Measurements from ENCODE around the gene CTRB2. TPM values are rescaled to one million over a fixed set of nuclear protein-coding genes. Genes with fewer than 3 reads are reported as not detected.

Gene CTRB2
- total RNA-seq, 1 experiment from 2014 or later = 5.8 TPM

DNA sequence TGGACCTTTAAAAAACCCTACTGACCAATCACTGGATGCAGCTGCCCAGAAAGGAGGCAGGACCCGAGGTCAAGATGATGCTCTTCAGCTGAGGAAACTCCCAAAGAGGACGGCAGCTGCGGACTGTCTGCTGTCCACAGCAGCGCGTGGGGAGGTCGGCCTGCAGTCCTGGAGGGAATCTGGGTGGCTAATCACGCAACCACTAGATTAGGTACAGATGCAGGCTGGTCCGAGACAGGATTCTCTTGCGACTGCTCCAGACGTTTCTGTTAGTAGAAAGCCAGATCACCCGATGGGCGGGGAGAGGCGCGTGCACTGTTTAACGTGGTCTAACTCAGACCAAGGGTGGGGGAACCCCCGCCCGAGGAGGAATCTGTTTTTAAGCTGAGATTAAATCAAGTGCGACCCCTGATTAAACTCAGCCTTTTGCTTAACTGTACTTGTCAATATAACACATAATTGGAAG, 8.8 kb downstream of the CTRB2 start:
- H3K27ac Mint-ChIP-seq = no peak overlapping the region
- no peaks in the 10 kb centered on the region for H3K9me3 Mint-ChIP-seq
- DNase-seq (ENCODE audit: low spot score) = no peak
- POLR2A ChIA-PET = interaction anchor here (1.1 kb wide), 1 partner anchor 35 kb away, joined by 5 read pairs; no protein-coding TSS in a partner anchor
- TF ChIP-seq CREM (CRISPR knock-in tag; IDR thresholded peaks at IDR 0.05) (no peak), ZNF263 (CRISPR knock-in tag; IDR thresholded peaks at IDR 0.05; ENCODE audit: low read depth) (no peak), ZBTB21 (CRISPR knock-in tag; IDR thresholded peaks at IDR 0.05; ENCODE audit: borderline replicate concordance) (no peak), MXD4 (CRISPR knock-in tag; IDR thresholded peaks at IDR 0.05; ENCODE audit: borderline replicate concordance) (no peak), TEAD1 (CRISPR knock-in tag; IDR thresholded peaks at IDR 0.05) (no peak), SMAD4 (CRISPR knock-in tag; IDR thresholded peaks at IDR 0.05) (no peak), EMX1 (CRISPR knock-in tag; IDR thresholded peaks at IDR 0.05) (no peak)
- TF ChIP-seq, protein P1, sequence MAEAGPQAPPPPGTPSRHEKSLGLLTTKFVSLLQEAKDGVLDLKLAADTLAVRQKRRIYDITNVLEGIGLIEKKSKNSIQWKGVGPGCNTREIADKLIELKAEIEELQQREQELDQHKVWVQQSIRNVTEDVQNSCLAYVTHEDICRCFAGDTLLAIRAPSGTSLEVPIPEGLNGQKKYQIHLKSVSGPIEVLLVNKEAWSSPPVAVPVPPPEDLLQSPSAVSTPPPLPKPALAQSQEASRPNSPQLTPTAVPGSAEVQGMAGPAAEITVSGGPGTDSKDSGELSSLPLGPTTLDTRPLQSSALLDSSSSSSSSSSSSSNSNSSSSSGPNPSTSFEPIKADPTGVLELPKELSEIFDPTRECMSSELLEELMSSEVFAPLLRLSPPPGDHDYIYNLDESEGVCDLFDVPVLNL (CRISPR knock-in tag; IDR thresholded peaks at IDR 0.05; ENCODE audit: borderline replicate concordance, low read depth) = no peak
- TF ChIP-seq, protein P2, sequence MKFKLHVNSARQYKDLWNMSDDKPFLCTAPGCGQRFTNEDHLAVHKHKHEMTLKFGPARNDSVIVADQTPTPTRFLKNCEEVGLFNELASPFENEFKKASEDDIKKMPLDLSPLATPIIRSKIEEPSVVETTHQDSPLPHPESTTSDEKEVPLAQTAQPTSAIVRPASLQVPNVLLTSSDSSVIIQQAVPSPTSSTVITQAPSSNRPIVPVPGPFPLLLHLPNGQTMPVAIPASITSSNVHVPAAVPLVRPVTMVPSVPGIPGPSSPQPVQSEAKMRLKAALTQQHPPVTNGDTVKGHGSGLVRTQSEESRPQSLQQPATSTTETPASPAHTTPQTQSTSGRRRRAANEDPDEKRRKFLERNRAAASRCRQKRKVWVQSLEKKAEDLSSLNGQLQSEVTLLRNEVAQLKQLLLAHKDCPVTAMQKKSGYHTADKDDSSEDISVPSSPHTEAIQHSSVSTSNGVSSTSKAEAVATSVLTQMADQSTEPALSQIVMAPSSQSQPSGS (CRISPR knock-in tag; IDR thresholded peaks at IDR 0.05; ENCODE audit: borderline replicate concordance, low read depth) = no peak
- TF ChIP-seq, protein P3, sequence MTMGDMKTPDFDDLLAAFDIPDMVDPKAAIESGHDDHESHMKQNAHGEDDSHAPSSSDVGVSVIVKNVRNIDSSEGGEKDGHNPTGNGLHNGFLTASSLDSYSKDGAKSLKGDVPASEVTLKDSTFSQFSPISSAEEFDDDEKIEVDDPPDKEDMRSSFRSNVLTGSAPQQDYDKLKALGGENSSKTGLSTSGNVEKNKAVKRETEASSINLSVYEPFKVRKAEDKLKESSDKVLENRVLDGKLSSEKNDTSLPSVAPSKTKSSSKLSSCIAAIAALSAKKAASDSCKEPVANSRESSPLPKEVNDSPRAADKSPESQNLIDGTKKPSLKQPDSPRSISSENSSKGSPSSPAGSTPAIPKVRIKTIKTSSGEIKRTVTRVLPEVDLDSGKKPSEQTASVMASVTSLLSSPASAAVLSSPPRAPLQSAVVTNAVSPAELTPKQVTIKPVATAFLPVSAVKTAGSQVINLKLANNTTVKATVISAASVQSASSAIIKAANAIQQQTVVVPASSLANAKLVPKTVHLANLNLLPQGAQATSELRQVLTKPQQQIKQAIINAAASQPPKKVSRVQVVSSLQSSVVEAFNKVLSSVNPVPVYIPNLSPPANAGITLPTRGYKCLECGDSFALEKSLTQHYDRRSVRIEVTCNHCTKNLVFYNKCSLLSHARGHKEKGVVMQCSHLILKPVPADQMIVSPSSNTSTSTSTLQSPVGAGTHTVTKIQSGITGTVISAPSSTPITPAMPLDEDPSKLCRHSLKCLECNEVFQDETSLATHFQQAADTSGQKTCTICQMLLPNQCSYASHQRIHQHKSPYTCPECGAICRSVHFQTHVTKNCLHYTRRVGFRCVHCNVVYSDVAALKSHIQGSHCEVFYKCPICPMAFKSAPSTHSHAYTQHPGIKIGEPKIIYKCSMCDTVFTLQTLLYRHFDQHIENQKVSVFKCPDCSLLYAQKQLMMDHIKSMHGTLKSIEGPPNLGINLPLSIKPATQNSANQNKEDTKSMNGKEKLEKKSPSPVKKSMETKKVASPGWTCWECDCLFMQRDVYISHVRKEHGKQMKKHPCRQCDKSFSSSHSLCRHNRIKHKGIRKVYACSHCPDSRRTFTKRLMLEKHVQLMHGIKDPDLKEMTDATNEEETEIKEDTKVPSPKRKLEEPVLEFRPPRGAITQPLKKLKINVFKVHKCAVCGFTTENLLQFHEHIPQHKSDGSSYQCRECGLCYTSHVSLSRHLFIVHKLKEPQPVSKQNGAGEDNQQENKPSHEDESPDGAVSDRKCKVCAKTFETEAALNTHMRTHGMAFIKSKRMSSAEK (CRISPR knock-in tag; IDR thresholded peaks at IDR 0.05; ENCODE audit: borderline replicate concordance) = no peak
- TF ChIP-seq, protein P4, sequence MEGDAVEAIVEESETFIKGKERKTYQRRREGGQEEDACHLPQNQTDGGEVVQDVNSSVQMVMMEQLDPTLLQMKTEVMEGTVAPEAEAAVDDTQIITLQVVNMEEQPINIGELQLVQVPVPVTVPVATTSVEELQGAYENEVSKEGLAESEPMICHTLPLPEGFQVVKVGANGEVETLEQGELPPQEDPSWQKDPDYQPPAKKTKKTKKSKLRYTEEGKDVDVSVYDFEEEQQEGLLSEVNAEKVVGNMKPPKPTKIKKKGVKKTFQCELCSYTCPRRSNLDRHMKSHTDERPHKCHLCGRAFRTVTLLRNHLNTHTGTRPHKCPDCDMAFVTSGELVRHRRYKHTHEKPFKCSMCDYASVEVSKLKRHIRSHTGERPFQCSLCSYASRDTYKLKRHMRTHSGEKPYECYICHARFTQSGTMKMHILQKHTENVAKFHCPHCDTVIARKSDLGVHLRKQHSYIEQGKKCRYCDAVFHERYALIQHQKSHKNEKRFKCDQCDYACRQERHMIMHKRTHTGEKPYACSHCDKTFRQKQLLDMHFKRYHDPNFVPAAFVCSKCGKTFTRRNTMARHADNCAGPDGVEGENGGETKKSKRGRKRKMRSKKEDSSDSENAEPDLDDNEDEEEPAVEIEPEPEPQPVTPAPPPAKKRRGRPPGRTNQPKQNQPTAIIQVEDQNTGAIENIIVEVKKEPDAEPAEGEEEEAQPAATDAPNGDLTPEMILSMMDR (IDR thresholded peaks at IDR 0.05) = no peak
- TF ChIP-seq, protein P5, sequence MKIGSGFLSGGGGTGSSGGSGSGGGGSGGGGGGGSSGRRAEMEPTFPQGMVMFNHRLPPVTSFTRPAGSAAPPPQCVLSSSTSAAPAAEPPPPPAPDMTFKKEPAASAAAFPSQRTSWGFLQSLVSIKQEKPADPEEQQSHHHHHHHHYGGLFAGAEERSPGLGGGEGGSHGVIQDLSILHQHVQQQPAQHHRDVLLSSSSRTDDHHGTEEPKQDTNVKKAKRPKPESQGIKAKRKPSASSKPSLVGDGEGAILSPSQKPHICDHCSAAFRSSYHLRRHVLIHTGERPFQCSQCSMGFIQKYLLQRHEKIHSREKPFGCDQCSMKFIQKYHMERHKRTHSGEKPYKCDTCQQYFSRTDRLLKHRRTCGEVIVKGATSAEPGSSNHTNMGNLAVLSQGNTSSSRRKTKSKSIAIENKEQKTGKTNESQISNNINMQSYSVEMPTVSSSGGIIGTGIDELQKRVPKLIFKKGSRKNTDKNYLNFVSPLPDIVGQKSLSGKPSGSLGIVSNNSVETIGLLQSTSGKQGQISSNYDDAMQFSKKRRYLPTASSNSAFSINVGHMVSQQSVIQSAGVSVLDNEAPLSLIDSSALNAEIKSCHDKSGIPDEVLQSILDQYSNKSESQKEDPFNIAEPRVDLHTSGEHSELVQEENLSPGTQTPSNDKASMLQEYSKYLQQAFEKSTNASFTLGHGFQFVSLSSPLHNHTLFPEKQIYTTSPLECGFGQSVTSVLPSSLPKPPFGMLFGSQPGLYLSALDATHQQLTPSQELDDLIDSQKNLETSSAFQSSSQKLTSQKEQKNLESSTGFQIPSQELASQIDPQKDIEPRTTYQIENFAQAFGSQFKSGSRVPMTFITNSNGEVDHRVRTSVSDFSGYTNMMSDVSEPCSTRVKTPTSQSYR (CRISPR knock-in tag; IDR thresholded peaks at IDR 0.05) = no peak
- TF ChIP-seq, protein P6, sequence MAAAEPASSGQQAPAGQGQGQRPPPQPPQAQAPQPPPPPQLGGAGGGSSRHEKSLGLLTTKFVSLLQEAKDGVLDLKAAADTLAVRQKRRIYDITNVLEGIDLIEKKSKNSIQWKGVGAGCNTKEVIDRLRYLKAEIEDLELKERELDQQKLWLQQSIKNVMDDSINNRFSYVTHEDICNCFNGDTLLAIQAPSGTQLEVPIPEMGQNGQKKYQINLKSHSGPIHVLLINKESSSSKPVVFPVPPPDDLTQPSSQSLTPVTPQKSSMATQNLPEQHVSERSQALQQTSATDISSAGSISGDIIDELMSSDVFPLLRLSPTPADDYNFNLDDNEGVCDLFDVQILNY (CRISPR knock-in tag; IDR thresholded peaks at IDR 0.05) = no peak
- no peaks in the 10 kb centered on the region for H3K36me3 Mint-ChIP-seq
- ATAC-seq = no peak; the same call in 1 of the 2 replicates
- H3K27me3 Mint-ChIP-seq (ENCODE audit: low read depth) = no peaks in the 10 kb centered on the region; the same call in 1 of the 2 replicates
- CTCF ChIA-PET = interaction anchor here (0.6 to 4.2 kb wide), 18 partner anchors 7 to 352 kb away, joined by 3 to 47 read pairs (median 8); partner anchors contain the start of gene ZNRF1
- no peak overlapping the region for H3K4me3 Mint-ChIP-seq
- peaks cover 9% of the 10 kb centered on the region for H3K4me1 Mint-ChIP-seq

Data from WTC11 (cell line).